AG09309 (cell line): Measurements from ENCODE around the gene FOXP1.

Source experiments
- DNase-seq: peaks from one replicate; pipeline ENCODE4 v3.0.0-alpha.2; 2010; ENCODE audit warnings: low read depth
- H3K4me3 ChIP-seq: 2 replicates; pipeline ENCODE4 v1.5.1; 2011; ENCODE audit warnings: mild to moderate bottlenecking, low read depth, low read length, moderate library complexity; ENCODE audit not compliant: control insufficient read depth
- CTCF ChIP-seq: IDR thresholded peaks from 2 replicates; pipeline ENCODE4 v1.5.1; 2011; ENCODE audit warnings: mild to moderate bottlenecking, low read depth, low read length, inconsistent platforms; ENCODE audit not compliant: insufficient read depth, control insufficient read depth; ENCODE audit errors: missing control alignments

Gene FOXP1

GRCh38 chr3:71584394-71585011 is 975 bp upstream of the FOXP1 start:
- peak overlapping the region; percentile 95 for H3K4me3 ChIP-seq
- no peak for DNase-seq
- no peak for TF ChIP-seq CTCF

GRCh38 chr3:71582612-71583565 is 639 bp downstream of the FOXP1 start:
- no peak for TF ChIP-seq CTCF
- DNase-seq, result no peak
- H3K4me3 ChIP-seq, result peak overlapping the region; percentile 95

- no peak for TF ChIP-seq CTCF
- DNase-seq, result no peak
- peak overlapping the region; percentile 95 for H3K4me3 ChIP-seq
Measured at GRCh38 chr3:71582036-71582611, 1.4 kb downstream of the FOXP1 start.

GRCh38 chr3:71581457-71582035 is 2.0 kb downstream of the FOXP1 start:
- TF ChIP-seq CTCF, result no peak
- no peak for DNase-seq
- peak overlapping the region; percentile 95 for H3K4me3 ChIP-seq

GRCh38 chr3:71580636-71581456 is 2.7 kb downstream of the FOXP1 start:
- no peak for DNase-seq
- peak overlapping the region; percentile 95 for H3K4me3 ChIP-seq
- TF ChIP-seq CTCF, result no peak
